Muscle layer of duodenum (tissue), 2 donors: ENCODE measurements around the gene MNX1.
A peak's percentile ranks its signal among the peaks of the same experiment; 100 is the strongest.

ENCODE experiments used
- H3K27ac ChIP-seq: one replicate; pipeline ENCODE4 v1.7.0; 2013; ENCODE audit warnings: mild to moderate bottlenecking, low read length
- H3K27me3 ChIP-seq: one replicate; pipeline ENCODE4 v1.7.0; 2013; ENCODE audit warnings: low read depth, mild to moderate bottlenecking, control low read depth, low read length
- H3K36me3 ChIP-seq, 2 donors: one replicate each; pipeline ENCODE4 v1.7.0; 2013; ENCODE audit warnings: low read length in 2 of 2, control low read depth in 1 of 2, mild to moderate bottlenecking in 1 of 2; ENCODE audit not compliant: insufficient read depth in 2 of 2, control insufficient read depth in 1 of 2
- H3K4me1 ChIP-seq, 2 donors: one replicate each; pipeline ENCODE4 v1.7.0; 2013; ENCODE audit warnings: low read length in 2 of 2, mild to moderate bottlenecking in 2 of 2, control low read depth in 1 of 2, moderate library complexity in 1 of 2; ENCODE audit not compliant: insufficient read depth in 2 of 2, control insufficient read depth in 1 of 2
- H3K4me3 ChIP-seq, 2 donors: one replicate each; pipeline ENCODE4 v1.7.0; 2013; ENCODE audit warnings: low read length in 2 of 2, low read depth in 1 of 2, mild to moderate bottlenecking in 1 of 2
- H3K9me3 ChIP-seq, 2 donors: one replicate each; pipeline ENCODE4 v1.7.0; 2013; ENCODE audit warnings: low read length in 2 of 2, control low read depth in 1 of 2, mild to moderate bottlenecking in 1 of 2; ENCODE audit not compliant: control insufficient read depth in 1 of 2
- donor health status: healthy.

The MNX1 gene

GRCh38 chr7:157013101-157013500 is 2.6 kb upstream of the MNX1 start:
- Histone ChIP-seq H3K27me3 (peaks cover 63% of the 10 kb centered on the region), H3K27ac (no peak overlapping the region), H3K4me3 (no peak overlapping the region), H3K36me3 (no peaks in the 10 kb centered on the region), H3K4me1 (peaks cover 0 to 28% of the 10 kb centered on the region in 2 donors), H3K9me3 (no peaks in the 10 kb centered on the region)

DNA sequence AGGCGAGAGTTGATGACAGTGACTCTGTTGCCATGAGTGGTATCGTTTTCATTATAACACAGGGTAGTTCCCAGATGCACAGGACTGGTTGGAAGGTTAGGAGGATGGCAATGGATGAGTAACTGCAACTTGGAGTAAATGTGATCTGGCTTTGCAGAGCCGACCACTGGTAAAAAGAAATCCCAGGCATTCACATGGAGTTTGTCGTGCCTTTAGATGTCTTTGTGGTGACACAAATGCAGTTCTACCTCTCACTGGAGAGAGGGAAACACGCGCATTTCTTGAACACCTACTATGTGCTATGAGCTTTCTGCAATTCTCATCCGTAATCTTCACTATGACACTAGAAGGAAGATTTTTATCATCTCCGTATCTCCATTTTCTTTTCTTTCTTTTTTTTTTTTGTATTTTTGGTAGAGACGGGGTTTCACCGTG is 1.7 kb upstream of the MNX1 start:
- no peaks in the 10 kb centered on the region for H3K36me3 ChIP-seq
- no peak overlapping the region for H3K27ac ChIP-seq
- H3K27me3 ChIP-seq: peaks cover 53% of the 10 kb centered on the region
- H3K4me1 ChIP-seq: peaks cover 0 to 24% of the 10 kb centered on the region in 2 donors
- no peak overlapping the region for H3K4me3 ChIP-seq
- H3K9me3 ChIP-seq: no peaks in the 10 kb centered on the region

DNA sequence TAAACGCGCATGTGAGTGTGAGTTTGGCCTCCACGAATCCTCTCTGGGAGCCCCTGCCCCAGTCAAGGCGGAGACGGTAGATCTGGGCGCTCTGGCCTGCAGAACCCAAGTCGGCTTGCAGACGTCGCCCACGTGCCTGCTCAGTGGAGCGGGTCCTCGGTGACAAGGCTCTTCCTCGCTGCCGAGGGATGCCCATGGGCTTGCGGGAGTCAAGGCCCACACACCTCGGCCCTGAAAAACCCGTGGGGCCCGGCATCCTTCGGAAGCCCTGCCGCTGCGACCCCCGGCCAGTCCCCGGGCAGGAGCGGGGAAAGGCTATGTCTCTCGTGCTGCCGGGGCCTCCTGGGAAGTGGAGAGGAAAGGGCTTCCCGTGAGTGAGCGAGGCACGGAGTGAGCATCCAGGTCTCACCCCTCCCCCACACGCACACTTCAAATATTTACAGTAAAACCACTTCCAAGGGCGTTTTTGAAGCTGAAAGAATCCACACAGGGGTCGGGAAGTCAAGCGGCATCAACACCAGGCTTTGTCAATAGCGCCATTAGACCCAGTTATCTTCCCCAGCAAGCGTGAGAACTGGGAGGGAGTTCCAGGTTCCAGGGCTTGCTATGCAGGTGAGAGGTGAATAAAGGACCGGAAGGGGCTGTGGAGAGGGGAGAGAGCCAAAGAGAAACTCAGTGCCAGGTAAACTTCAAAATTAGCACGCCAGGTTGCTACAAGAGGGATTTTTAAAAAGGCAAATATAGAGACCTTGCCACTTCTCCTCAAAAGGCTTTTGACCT is 1.1 kb upstream of the MNX1 start:
- Histone ChIP-seq H3K4me3 (peak overlapping the region; percentile 16 to 68), H3K36me3 (no peaks in the 10 kb centered on the region), H3K27ac (no peak overlapping the region), H3K27me3 (peaks cover 47% of the 10 kb centered on the region), H3K4me1 (peaks cover 0 to 25% of the 10 kb centered on the region in 2 donors), H3K9me3 (no peaks in the 10 kb centered on the region)

DNA sequence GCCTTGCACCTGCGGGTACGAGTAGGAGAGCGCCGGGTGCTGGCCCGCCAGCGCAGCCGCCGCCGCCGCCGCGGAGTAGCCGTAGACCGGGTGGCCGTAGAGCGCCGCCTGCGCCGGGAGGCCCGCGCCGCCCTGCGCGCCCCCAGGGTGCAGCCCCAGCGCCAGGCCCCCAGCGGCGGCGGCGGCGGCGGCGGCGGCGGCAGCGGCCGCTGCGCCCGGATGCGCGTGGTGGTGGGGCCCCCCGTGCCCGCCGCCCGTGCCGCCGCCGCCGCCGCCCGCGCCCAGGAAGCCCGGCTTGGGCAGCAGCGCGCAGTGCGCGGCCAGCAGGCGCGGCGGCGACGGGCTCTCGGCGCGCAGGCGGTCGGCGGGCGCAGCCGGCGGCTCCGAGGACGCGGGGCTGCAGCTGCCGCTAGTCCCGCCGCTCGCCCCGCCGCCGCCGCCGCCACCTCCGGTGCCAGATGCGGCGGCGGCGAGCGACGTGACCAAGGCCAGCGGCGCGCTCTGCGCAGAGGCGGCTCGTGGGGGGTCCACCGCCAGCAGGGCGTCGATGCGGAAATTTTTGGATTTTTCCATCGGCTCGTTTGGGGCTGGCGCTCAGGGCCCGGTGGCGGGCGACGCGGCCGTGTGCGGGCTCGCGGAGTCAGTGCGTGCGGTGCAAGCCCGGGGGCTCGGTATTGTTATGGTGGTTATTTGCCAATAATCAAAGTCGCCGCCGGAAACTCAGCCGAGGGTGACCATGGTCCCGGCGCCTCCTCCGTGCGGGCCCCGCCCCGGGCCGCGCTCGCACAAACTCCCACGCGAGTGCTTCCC is 480 bp downstream of the MNX1 start:
- Histone ChIP-seq H3K27me3 (peaks cover 36% of the 10 kb centered on the region), H3K4me1 (peaks cover 0 to 36% of the 10 kb centered on the region in 2 donors), H3K27ac (no peak overlapping the region), H3K4me3 (peak overlapping the region; percentile 26 to 68), H3K9me3 (no peaks in the 10 kb centered on the region), H3K36me3 (no peaks in the 10 kb centered on the region)

DNA sequence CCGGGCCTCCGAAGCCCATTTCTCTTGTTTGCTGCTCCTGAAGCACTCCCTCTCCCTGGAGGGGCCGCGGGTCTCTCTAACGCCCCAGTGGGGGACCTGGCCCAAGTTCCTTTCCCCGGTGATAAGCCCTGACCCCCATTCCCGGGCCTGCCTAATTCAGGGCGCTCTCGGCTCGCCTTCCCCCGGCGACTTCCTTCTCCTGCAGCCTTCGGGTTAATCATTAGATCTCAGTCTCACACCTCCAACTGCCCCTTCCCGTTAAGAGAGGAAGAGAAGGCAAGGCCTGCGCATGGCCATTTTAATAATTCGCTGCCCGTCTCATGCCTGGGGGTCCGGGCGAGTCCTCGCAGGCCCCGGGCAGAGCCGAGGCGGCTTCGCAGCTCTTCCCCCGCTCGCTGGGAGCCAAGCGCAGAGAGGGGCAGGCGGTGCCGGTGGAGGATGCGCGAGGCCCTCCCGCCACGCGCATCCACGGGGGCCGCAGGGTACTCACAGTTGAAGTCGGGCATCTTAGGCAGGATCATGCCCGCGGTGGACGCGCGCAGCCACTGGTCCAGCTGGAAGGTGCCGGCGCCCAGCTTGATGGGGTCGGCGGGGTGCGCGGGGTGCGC is 1.2 kb downstream of the MNX1 start:
- Histone ChIP-seq H3K27me3 (peaks cover 32% of the 10 kb centered on the region), H3K27ac (no peak overlapping the region), H3K4me1 (peaks cover 0 to 41% of the 10 kb centered on the region in 2 donors), H3K4me3 (peak overlapping the region; percentile 39 to 43), H3K9me3 (no peaks in the 10 kb centered on the region), H3K36me3 (no peaks in the 10 kb centered on the region)

- Histone ChIP-seq H3K27me3 (peaks cover 30% of the 10 kb centered on the region), H3K4me3 (peak overlapping the region in 1 of 2 donors; percentile 39), H3K27ac (no peak overlapping the region), H3K9me3 (no peaks in the 10 kb centered on the region), H3K36me3 (no peaks in the 10 kb centered on the region), H3K4me1 (peaks cover 0 to 49% of the 10 kb centered on the region in 2 donors)
Measured at GRCh38 chr7:157008206-157009169, 2.0 kb downstream of the MNX1 start.

DNA sequence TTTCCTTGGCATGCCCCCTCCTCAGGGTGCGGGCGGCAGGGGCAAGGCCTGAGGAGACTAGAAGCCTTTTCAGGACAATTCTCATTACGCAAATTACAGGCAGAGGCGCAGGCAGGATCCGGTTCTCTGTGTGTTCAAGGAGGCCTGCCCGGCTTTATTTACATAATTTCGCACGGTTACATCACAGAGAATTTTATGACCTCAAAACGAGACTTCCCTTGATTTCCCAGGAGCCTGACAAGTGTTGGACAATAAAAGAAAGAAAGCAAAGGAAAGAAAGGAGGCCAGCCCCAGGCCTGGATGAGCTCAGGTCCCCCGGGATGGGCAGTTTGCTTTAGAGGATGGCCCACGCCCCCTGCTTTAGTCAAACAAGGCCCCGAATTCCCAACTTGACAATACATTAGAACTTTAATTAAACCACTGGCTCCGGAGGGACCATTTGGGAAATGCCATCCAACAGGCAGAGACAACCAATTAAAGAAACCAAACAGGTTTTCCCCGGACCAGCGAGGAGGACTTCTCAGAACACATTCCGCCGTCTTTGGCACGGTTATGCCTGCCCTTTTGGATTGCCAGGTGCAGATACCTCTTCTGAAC is 2.9 kb downstream of the MNX1 start:
- peaks cover 29% of the 10 kb centered on the region for H3K27me3 ChIP-seq
- no peaks in the 10 kb centered on the region for H3K36me3 ChIP-seq
- H3K4me3 ChIP-seq: no peak overlapping the region
- H3K9me3 ChIP-seq: no peaks in the 10 kb centered on the region
- H3K4me1 ChIP-seq: peaks cover 0 to 57% of the 10 kb centered on the region in 2 donors
- H3K27ac ChIP-seq: no peak overlapping the region

DNA sequence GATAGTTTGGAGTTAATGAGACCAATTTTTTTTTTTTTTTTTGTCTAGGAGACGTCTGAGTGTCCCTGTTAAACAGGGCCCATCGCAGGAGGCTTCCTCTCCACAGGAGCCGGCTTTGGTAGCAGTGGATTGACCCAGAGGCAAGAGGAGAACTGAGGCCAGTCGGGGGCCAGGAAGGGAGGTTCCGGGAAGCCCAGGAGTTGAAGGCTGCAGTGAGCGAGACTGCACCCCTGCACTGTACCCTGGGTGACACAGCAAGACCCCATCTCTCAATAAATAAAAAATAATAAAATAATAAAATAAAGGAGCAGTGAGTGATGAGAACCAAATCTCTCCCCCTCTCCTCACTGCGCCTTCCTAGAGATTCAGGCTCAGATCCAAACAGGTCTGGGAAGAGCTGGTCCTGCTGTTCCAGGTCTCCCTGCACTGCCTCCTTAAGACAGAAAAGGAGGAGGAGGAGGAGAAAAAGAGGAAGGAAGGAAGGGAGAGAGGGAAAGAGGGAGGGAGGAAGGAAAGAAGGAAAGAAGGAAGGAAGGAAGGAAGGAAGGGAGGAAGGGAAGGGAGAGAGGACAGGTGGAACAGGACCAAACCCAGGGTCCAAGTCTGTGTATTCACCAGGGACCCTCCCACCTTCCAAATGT is 3.5 kb downstream of the MNX1 start:
- H3K27ac ChIP-seq: no peak overlapping the region

GRCh38 chr7:157006205-157006747 is 4.2 kb downstream of the MNX1 start:
- Histone ChIP-seq H3K4me1 (peaks cover 0 to 53% of the 10 kb centered on the region in 2 donors), H3K36me3 (no peaks in the 10 kb centered on the region), H3K9me3 (no peaks in the 10 kb centered on the region), H3K4me3 (no peak overlapping the region), H3K27me3 (peaks cover 27% of the 10 kb centered on the region), H3K27ac (no peak overlapping the region)

More for the DNA sequence above, 3.5 kb downstream of the MNX1 start:
- Histone ChIP-seq H3K27me3 (peaks cover 32% of the 10 kb centered on the region), H3K4me3 (no peak overlapping the region), H3K9me3 (no peaks in the 10 kb centered on the region), H3K4me1 (peaks cover 0 to 58% of the 10 kb centered on the region in 2 donors), H3K36me3 (no peaks in the 10 kb centered on the region)
